Measurements from ENCODE around the gene RNF114. TPM values are rescaled to one million over a fixed set of nuclear protein-coding genes. Genes with fewer than 3 reads are reported as not detected.

Gene RNF114
- total RNA-seq, 1 experiment from 2014 or later, result 90.0 TPM

- no peaks in the 10 kb centered on the region for H3K9me3 ChIP-seq (ENCODE audit: low read depth, low read length, poor library complexity, severe bottlenecking)
- peaks cover 26% of the 10 kb centered on the region for H3K36me3 ChIP-seq (ENCODE audit: insufficient read depth, low read length, poor library complexity, severe bottlenecking)
- no TSS peak for BruUV-seq (replicated peaks)
- no peaks in the 10 kb centered on the region for H3K27me3 ChIP-seq (replicated peaks; ENCODE audit: insufficient read depth, low read depth, low read length, poor library complexity)
- no peak for TF ChIP-seq EZH2 (IDR thresholded peaks at IDR 0.05; ENCODE audit: borderline replicate concordance, low read depth, low read length, poor library complexity, severe bottlenecking)
- TF ChIP-seq CTCF (conservative IDR thresholded peaks at IDR 0.05; ENCODE audit: low read depth, low read length), result no peak
- no peak overlapping the region for H3K27ac ChIP-seq (ENCODE audit: low read depth, low read length, poor library complexity, severe bottlenecking)
- ChIA-PET POLR2A (ENCODE audit: low non-redundant PET) (interaction anchor here (1.0 kb wide), 1 partner anchor 9 kb away, joined by 4 read pairs; no protein-coding TSS in a partner anchor), CTCF (no interaction called here)
- intact Hi-C loops (cut with micrococcal nuclease; ENCODE audit: unreplicated experiment), result no loop called here
- no peak for DNase-seq (ENCODE audit: low spot score)
- H3K4me3 ChIP-seq (ENCODE audit: low read depth, low read length, poor library complexity, severe bottlenecking), result no peak overlapping the region
- H3K4me1 ChIP-seq (ENCODE audit: insufficient read depth, low read length, poor library complexity, severe bottlenecking), result no peaks in the 10 kb centered on the region
Measured at GRCh38 chr20:49906615-49907154, 29.5 kb upstream of the RNF114 start.

DNA sequence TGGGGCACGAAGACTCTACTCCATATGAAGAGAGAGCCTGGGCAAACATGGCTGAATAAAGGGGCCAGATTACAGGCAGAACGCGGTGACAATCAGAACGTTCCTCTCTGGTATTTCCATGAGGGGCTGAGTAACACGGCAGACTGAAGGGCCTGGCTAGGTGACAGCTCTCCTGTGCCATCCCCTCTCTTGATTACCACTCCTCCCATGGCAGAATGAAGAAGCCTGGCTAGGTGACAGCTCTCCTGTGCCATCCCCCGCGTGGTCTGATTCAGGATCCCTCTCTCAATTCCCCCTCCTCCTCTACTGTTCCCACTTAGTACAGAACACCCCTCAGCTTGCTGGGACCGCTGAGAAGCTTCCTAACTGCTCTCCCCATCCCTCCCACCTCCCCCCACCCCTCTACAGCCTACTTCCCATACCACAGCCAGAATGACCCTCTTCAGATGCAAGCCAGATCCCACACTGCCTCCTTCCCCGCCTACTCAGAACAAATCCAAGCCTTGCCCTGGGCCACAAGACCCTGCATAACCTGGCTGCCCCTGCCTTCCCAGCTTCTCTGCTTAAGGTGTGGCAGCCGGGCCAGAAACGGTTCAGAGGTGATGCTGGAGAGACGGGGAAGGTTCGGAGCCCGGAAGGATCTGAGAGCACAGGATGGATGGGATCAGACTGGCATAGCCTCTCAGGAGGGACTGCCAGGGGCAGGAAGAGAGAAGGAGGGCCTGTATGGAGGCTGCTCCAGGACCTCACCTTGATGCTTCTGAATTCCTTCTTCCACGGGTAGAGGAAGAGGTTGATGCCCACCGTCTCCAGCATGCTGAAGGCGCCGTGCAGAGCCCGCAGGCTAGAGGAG is 28.6 kb upstream of the RNF114 start:
- CTCF ChIA-PET, result no interaction called here
- H3K27ac ChIP-seq (ENCODE audit: low read depth, low read length, poor library complexity, severe bottlenecking), result no peak overlapping the region
- peaks cover 26% of the 10 kb centered on the region for H3K36me3 ChIP-seq (ENCODE audit: insufficient read depth, low read length, poor library complexity, severe bottlenecking)
- no TSS peak for BruUV-seq (replicated peaks)
- TF ChIP-seq CTCF (conservative IDR thresholded peaks at IDR 0.05; ENCODE audit: low read depth, low read length) (no peak), EZH2 (IDR thresholded peaks at IDR 0.05; ENCODE audit: borderline replicate concordance, low read depth, low read length, poor library complexity, severe bottlenecking) (no peak)
- DNase-seq (ENCODE audit: low spot score), result no peak
- H3K4me1 ChIP-seq (ENCODE audit: insufficient read depth, low read length, poor library complexity, severe bottlenecking), result no peaks in the 10 kb centered on the region
- intact Hi-C loops (cut with micrococcal nuclease; ENCODE audit: unreplicated experiment), result no loop called here
- H3K4me3 ChIP-seq (ENCODE audit: low read depth, low read length, poor library complexity, severe bottlenecking), result no peak overlapping the region
- no peaks in the 10 kb centered on the region for H3K9me3 ChIP-seq (ENCODE audit: low read depth, low read length, poor library complexity, severe bottlenecking)
- POLR2A ChIA-PET (ENCODE audit: low non-redundant PET), result no interaction called here
- no peaks in the 10 kb centered on the region for H3K27me3 ChIP-seq (replicated peaks; ENCODE audit: insufficient read depth, low read depth, low read length, poor library complexity)

DNA sequence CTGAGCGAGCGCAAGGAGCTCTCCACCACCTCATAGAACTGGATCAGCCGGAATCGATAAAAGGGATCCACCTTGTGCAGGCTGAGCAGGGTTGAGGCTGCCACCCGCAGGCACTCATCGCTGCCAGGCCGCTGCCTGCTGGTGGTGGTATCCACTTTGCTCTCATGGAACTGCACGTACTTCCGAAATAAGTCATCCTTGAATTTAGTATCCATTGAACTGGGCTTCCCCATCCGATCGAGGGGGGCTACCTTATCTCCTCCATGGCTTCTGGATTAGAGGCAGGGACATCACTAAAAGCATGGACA is 28.0 kb upstream of the RNF114 start:
- peaks cover 26% of the 10 kb centered on the region for H3K36me3 ChIP-seq (ENCODE audit: insufficient read depth, low read length, poor library complexity, severe bottlenecking)
- intact Hi-C loops (cut with micrococcal nuclease; ENCODE audit: unreplicated experiment), result no loop called here
- H3K27ac ChIP-seq (ENCODE audit: low read depth, low read length, poor library complexity, severe bottlenecking), result no peak overlapping the region
- BruUV-seq (replicated peaks), result no TSS peak
- no peak overlapping the region for H3K4me3 ChIP-seq (ENCODE audit: low read depth, low read length, poor library complexity, severe bottlenecking)
- no peaks in the 10 kb centered on the region for H3K27me3 ChIP-seq (replicated peaks; ENCODE audit: insufficient read depth, low read depth, low read length, poor library complexity)
- no peaks in the 10 kb centered on the region for H3K9me3 ChIP-seq (ENCODE audit: low read depth, low read length, poor library complexity, severe bottlenecking)
- CTCF ChIA-PET, result no interaction called here
- H3K4me1 ChIP-seq (ENCODE audit: insufficient read depth, low read length, poor library complexity, severe bottlenecking), result no peaks in the 10 kb centered on the region
- POLR2A ChIA-PET (ENCODE audit: low non-redundant PET), result no interaction called here
- no peak for TF ChIP-seq EZH2 (IDR thresholded peaks at IDR 0.05; ENCODE audit: borderline replicate concordance, low read depth, low read length, poor library complexity, severe bottlenecking)
- no peak for DNase-seq (ENCODE audit: low spot score)
